OCI-LY7 (cell line): ENCODE data around the gene ARHGEF16.

ENCODE experiments used
- CTCF ChIP-seq: fragments of 200-600 bp; sonication (generic); conservative IDR thresholded peaks from 2 replicates; pipeline ENCODE4 v1.5.1; 2014; ENCODE audit warnings: mild to moderate bottlenecking, antibody characterized with exemption, low read length, moderate library complexity, mixed read lengths
- EZH2phosphoT487 ChIP-seq: fragments of 200-600 bp; sonication (generic); IDR thresholded peaks from 2 replicates; pipeline ENCODE4 v1.6.1; 2018; ENCODE audit warnings: low read depth, borderline replicate concordance, mild to moderate bottlenecking, mixed run types, antibody characterized with exemption, low read length, moderate library complexity, mixed read lengths

GRCh38 chr1:3508757-3509415 lies 54.4 kb downstream of the ARHGEF16 start:
- TF ChIP-seq CTCF = no peak
- TF ChIP-seq EZH2phosphoT487 = no peak
